PFSK-1 (cell line): ENCODE results near the gene INO80E.

Experiments used
- REST ChIP-seq, 2 experiments: IDR thresholded peaks; 2 replicates each; pipeline versions ENCODE4 v1.6.1 to v1.8.0; 2011 to 2012; ENCODE audit warnings: low read depth in 2 of 2, low read length in 2 of 2, control low read depth in 1 of 2, inconsistent platforms in 1 of 2, mild to moderate bottlenecking in 1 of 2, moderate library complexity in 1 of 2; ENCODE audit not compliant: insufficient read depth in 1 of 2
- TAF1 ChIP-seq: IDR thresholded peaks from 2 replicates; pipeline ENCODE4 v1.6.1; 2012; ENCODE audit warnings: low read length, control low read depth, borderline replicate concordance; ENCODE audit not compliant: insufficient read depth

DNA sequence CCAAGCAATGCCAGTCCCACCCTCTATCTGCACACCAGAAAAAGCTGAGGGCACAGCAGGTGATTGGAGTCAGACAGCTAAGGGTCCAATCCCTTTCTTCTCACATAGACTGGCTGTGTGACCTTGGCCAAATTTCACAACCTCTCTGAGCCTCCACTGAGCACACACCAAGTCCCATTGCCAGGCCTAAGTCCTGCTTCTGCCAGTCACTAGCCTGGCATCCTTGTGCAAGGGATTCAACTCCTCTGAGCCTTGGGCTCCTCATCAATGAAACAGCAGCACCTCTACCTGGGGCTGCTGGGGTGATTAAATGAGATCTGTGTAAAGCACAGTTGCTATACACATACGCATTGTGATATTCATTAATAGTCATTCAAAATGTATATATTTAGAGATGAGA is 50.5 kb downstream of the INO80E start:
- TF ChIP-seq TAF1, result no peak
- TF ChIP-seq REST (IDR thresholded peaks at IDR 0.05; ENCODE audit: insufficient read depth in 1 of 2, low read depth in 2 of 2, low read length in 2 of 2), result no peak
